ENCODE data around the gene SLC7A6OS.

DNA sequence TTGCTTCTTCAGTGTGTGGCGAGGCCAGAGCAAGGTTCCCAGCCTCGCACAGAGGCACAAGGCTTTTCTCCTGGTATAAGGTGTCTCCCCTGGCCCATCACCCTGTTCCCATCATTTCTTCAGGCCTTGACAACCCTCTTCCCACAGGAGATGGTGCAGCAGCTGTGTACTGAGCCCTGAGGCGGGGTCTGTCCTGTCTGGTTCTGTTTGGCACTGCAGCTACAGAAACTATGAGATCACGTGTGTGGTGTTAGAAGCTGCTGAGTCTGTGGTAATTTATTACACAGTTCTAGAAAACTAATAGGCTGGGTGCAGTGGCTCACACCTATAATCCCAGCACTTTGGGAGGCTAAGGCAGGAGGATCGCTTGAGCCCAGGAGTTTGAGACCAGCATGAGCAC, 58.4 kb downstream of the SLC7A6OS start:
- TF ChIP-seq, protein P1, sequence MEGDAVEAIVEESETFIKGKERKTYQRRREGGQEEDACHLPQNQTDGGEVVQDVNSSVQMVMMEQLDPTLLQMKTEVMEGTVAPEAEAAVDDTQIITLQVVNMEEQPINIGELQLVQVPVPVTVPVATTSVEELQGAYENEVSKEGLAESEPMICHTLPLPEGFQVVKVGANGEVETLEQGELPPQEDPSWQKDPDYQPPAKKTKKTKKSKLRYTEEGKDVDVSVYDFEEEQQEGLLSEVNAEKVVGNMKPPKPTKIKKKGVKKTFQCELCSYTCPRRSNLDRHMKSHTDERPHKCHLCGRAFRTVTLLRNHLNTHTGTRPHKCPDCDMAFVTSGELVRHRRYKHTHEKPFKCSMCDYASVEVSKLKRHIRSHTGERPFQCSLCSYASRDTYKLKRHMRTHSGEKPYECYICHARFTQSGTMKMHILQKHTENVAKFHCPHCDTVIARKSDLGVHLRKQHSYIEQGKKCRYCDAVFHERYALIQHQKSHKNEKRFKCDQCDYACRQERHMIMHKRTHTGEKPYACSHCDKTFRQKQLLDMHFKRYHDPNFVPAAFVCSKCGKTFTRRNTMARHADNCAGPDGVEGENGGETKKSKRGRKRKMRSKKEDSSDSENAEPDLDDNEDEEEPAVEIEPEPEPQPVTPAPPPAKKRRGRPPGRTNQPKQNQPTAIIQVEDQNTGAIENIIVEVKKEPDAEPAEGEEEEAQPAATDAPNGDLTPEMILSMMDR (conservative IDR thresholded peaks at IDR 0.05; ENCODE audit: low read length) = no peak
- no peak for TF ChIP-seq EZH2phosphoT487 (IDR thresholded peaks at IDR 0.05; ENCODE audit: borderline replicate concordance, low read depth, low read length)

Measured in OCI-LY7 (cell line).